Nucleus accumbens (tissue), 56 donors: ENCODE measurements around the gene PRSS2.
A peak's percentile ranks its signal among the peaks of the same experiment; 100 is the strongest.
"Not testable (repeated sequence)": the region's sequence is repeated elsewhere in the genome, so short reads cannot be mapped to it uniquely, and the experiment has no call there.

ENCODE experiments used
- DNase-seq, 56 donors: peaks; one replicate each; lab custom pipeline; 2025; lab: John Stamatoyannopoulos, UW

Gene PRSS2

DNA sequence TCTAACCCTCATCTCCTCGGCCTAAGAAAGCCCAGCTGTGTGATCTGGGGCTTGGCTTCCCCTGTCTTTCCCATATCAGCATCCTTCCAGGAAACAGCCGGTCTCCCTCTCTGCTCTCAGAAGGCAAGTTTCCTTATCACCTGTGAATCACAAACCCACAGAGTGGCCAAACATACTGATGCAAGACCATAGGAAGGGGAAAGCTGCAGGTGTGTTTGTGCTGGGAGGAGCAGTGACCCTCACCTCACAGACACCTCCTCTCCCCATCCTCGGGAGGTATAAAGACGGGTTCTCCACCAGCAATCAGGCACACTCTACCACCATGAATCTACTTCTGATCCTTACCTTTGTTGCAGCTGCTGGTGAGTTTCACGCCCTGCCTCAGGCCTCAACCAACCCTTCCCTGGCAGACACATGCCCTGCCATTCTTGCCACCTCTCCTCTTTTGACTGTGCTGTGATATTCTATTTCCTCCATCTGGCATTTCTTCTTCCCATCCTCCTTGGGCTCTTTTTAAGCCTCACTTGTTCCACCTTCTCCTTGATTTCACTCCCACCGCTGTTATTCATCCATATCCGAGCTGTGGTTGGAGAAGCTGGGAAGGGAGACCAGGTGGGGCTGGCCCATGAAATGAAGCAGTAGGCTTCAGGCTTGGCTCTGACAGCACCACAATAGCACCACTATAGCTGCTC is at the start of gene PRSS2:
Gene PRSS2, plus strand, starts transcription at position 310 of the 692 bp plus-strand sequence. Its CDS starts 13 bp downstream, at position 323.
- no peak for DNase-seq

- no peak for DNase-seq
These were observed 49.8 kb upstream of the PRSS2 start for GRCh38 chr7:142720986-142721385.

DNA sequence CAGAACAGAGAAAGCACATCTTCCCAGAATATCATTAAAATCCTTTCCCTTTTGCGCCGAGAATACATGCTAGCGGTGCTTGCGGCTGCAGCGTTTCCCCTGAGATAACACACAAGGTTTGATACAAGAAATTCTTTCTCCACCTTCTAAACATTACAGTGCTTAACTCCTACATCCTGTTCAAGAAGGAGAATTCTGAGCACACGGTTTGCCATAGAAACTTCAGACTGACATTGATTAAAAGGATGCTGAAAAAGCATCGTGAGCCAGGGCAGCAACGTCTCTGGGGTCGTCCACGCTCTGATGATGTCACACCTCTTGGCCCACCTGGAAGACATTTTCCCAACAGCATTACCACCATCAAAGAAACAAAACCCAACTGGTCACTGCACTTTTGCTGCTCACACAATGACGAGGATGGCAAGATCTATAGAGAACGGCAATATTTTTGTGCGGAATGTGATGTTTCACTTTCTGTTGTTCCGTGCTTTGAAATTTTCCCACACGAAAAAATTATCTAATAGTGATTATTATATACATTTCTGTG is 48.4 kb upstream of the PRSS2 start:
- peak in 1 of 56 donors; percentile 3 for DNase-seq

DNA sequence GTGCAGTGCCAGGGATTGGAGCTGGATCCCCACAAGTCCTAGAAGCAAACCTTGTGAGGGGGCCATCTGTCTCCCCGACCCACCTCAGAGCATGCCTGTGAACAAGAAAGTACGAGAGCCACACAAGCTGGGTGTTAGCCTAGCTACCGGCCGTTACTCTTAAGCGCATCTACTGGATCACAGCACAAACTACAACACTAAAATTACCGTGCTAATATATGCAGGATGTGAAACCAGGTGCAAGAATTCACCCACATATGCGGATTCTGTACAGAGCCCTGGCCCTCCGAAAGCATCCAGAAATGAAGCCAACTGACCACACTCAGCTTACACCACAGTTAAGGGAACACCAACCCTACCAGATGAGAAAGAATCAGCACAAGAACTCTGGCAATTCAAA is 37.5 kb upstream of the PRSS2 start:
- DNase-seq: no peak

DNA sequence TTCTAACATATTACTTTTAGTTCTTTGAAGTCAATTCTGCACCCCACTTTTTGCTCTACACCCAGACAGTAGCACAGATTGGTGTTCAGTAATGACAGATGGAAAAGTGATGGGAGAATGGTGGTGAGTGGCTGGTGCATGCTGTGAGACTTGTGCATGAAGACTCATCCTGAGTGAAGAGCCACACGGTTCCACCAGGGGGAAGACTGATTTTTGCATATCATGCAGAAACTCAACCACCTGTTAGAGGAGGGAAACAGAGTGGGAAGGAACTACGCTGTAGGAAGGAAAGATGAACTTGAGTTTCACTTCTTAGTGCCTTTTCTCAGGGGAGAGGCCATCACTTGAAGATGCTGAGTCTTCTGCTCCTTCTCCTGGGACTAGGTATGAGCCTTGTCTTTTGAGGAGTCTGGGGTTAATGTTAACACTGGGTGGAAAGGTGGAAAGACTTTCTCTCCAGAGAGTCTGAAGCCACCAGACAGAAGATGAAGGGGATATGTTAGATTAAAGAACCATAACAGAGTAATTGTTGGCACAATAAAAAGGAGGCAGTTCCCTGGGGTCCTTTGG is 30.8 kb upstream of the PRSS2 start:
- no peak for DNase-seq

DNA sequence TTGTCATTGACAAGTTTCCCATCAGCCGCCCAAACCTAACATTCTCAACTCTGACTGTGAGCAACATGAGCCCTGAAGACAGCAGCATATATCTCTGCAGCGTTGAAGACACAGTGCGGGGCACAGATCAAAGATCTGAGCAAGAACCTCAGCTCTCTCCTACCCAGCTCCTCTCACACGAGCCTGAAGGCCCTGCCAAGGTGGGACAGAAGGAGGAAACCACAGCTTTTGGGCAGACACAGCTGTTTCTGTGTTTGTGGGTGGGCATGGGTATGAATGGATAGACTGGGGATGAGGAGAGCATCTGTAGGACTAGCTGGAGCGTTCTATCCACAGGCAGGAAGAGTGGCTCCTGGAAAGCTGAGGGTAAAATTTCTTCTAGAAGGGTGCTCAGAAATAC is 30.0 kb upstream of the PRSS2 start:
- DNase-seq: no peak

GRCh38 chr7:142741932-142742331 is 28.8 kb upstream of the PRSS2 start:
- not testable (repeated sequence) for DNase-seq

- no peak for DNase-seq
These were observed 25.6 kb upstream of the PRSS2 start for GRCh38 chr7:142745091-142745635.

- no peak for DNase-seq
These were observed 25.0 kb upstream of the PRSS2 start for GRCh38 chr7:142745745-142746144.

DNA sequence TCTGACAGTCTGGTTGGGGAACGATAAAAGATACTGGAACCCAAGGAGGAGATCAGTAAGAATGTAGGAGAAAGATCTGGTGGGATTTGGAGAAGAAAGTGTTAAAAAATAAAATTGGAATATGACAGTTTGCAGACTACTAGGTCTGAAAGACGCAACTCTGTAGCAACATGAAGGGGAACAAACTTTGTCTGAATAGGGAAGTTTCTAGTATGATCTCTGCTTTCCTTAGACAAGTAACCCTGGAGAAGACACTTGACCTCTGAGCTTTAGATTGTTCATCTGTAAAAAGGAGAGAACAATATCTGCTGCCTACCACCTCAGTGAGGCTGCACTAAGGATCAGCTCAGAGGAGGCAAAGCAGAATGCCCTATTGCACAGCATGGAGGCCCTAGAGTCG is 24.5 kb upstream of the PRSS2 start:
- no peak for DNase-seq

DNA sequence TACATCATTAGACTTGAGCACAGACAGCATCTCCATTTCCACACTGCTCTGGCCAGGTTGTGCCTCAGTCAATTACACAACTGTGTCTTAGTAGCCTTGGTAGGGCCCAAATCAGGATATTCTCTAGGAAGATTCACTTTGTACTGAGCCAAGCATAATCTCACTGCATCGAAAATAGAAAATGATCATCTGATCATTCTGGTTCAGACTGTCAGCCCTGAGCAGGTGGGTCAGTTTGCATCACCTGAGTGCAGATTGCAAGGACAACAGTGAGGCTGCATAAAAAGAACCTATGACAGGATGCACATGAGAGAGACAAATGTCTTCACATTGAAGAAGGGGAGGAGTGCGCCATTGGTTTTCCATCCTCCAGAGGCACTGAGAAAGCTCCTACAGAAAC is 22.4 kb upstream of the PRSS2 start:
- not testable (repeated sequence) for DNase-seq

DNA sequence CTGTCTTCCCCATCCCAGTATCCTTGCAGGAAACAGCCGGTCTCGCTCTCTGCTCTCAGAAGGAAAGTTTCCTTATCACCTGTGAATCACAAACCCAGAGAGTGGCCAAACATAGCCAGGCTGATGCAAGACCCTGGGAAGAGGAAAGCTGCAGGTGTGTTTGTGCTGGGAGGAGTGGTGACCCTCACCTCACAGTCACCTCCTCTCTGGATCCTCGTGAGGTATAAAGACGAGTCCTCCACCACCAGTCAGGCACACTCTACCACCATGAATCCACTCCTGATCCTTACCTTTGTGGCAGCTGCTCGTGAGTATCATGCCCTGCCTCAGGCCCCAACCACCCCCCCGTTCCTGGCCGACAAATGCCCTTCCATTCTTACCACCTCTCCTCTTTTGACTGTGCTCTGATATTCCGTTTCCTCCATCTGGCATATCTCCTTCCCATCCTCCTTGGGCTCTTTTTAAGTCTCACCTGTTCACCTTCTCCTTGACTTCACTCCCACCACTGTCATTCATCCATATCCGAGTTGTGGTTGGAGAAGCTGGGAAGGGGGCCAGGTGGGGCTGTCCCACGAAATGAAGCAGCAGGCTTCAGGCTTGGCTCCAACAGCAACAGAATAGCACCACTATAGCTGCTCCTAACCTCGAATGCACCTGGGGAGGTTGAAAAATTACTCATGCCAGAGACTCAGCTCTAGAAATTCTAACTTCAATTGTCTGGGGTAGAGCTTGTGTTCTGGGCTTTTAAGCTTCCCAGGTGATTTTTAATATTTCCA is 21.4 kb upstream of the PRSS2 start, which contains the start of gene PRSS1:
Gene PRSS1, plus strand, starts transcription at position 255 of the 776 bp plus-strand sequence. Its CDS starts 13 bp downstream, at position 268.
- DNase-seq: no peak

DNA sequence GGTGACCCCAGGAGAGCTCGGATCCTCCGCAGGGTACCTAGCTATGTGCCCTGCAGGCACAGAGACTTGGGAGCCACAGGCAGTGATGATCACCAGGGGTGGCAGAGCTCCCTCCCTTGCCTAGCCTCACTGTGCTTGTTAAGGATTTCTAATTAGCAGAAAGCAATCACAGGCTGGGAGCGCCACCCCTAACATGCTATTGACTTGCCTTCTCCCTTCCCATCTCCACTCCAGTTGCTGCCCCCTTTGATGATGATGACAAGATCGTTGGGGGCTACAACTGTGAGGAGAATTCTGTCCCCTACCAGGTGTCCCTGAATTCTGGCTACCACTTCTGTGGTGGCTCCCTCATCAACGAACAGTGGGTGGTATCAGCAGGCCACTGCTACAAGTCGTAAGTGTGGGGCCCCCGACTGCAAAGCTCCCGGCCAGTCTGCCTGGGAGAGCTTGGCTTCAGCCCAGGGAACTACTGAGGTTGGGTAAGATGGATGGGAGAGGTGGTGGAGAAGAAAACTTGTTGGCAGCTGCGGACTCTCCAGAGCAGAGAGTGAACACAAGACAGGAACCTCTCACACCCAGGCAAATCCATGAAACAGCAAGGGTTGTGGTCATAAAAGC is 20.3 kb upstream of the PRSS2 start:
- no peak for DNase-seq

GRCh38 chr7:142751526-142752175 is 19.1 kb upstream of the PRSS2 start:
- not testable (repeated sequence) for DNase-seq

DNA sequence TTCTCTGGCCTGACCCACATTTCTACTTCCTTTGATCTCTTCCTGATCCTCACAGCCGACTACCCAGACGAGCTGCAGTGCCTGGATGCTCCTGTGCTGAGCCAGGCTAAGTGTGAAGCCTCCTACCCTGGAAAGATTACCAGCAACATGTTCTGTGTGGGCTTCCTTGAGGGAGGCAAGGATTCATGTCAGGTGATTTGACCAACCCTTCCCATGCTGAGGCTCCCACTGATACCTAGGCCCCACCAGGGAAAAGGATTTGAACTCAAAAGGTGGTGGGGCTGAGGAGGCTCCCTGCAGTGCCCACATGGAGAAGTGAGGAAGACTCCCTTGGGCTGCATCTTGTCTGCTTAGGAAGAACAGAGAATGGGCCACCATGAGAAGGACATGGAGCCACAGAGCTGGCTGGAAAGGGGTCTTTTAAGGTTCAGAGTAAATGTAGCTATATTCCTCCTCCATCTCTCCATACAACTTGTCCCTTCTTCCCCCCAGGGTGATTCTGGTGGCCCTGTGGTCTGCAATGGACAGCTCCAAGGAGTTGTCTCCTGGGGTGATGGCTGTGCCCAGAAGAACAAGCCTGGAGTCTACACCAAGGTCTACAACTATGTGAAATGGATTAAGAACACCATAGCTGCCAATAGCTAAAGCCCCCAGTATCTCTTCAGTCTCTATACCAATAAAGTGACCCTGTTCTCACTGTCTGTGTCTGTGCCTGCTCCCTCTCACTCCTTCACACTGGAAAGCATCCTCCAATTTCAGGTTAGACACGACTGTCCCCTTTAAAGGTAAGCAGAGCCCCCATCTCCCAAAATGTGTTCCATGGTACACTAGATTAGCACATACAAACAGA is 18.2 kb upstream of the PRSS2 start:
- DNase-seq: no peak

- no peak for DNase-seq
These were observed 17.4 kb upstream of the PRSS2 start for GRCh38 chr7:142753366-142753765.

DNA sequence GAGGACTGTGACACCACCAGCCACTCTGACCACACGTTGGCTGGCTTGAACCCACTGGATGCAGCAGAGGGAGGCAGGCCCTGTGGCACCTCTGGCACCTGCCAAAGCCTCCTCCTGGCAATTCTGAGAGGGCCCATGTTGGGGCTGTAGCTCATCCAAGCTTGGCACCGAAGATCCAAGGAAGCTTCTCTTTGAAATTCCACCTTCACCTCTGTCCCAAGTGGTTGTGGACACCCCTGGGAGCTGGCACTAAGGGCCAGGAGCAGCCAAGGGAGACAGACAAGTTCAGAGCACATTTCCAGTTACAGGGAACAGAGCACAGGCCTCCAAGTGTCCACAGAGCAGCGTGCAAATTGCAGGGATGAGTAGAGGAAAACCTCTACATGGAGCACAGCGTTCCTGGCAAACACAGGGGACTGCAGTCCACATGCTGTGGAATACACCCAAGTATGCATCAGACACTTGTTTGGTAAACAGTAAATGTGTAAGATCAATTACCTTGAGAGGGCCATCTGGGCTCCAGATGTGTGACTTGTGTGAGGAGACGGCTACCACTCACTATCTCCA is 16.8 kb upstream of the PRSS2 start:
- DNase-seq: not testable (repeated sequence)

- DNase-seq: no peak
These were observed 15.8 kb upstream of the PRSS2 start for GRCh38 chr7:142754681-142755575.
